Midbrain (tissue), 1 donor: Measurements from ENCODE around the gene IFT27.
A peak's percentile ranks its signal among the peaks of the same experiment; 100 is the strongest.

ENCODE experiments used
- DNase-seq: peaks from one replicate; lab custom pipeline; 2025; lab: John Stamatoyannopoulos, UW

IFT27 gene, protein sequence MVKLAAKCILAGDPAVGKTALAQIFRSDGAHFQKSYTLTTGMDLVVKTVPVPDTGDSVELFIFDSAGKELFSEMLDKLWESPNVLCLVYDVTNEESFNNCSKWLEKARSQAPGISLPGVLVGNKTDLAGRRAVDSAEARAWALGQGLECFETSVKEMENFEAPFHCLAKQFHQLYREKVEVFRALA

DNA sequence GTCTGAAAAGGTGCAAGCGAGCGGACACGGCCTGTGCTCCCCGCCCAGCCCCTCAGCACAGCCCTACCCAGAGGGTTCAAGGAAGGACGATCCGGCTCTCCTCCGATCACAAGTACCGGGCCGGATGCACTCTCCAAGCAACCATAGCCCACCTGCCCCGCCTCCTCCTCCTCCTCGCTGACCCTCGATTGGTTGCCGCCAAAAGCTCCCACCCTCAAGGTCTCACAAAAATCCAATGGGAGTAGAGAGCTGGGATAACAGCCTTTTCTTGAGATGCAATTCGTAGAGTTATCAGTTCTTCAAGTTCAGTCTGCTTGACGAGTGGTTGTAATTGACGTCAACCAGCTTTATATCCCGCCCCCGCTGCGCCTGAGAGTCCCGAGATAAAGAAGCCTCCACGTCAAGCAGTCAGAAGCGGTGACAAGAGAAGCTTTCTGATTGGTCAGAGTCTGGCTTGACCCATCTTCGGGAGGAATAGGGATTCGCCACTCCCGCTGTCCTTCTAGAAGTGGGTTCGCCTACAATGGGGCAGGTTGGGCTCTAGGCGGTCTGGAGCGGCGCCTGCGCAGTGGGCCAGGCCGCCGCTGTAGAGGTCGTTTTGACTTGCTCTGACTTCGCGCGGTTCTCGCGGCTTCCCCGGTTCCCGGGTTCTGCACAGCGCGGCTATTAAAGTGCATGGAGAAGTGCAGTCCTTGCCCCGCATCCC, at the start of gene IFT27:
TSS of gene IFT27 (minus strand) at position 156 of the 706 bp plus-strand sequence. CDS start 412 bp downstream, outside the sequence.
- peak; percentile 100 for DNase-seq

DNA sequence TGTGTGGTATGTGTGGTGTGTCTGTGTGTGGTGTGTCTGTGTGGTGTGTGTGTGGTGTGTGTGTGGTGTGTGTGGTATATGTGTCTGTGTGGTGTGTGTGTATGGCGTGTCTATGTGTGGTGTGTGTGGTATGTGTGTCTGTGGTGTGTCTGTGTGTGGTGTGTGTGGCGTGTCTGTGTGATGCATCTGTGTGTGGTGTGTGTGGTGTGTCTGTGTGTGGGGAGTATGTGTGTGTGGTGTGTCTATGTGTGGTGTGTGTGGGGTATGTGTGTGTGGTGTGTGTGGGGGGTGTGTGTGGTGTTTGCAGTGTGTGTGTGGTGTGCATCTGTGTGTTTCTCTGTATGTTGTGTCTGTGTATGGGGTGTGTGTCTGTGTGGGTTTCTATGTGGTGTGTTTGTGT, 48.7 kb upstream of the IFT27 start:
- no peak for DNase-seq

DNA sequence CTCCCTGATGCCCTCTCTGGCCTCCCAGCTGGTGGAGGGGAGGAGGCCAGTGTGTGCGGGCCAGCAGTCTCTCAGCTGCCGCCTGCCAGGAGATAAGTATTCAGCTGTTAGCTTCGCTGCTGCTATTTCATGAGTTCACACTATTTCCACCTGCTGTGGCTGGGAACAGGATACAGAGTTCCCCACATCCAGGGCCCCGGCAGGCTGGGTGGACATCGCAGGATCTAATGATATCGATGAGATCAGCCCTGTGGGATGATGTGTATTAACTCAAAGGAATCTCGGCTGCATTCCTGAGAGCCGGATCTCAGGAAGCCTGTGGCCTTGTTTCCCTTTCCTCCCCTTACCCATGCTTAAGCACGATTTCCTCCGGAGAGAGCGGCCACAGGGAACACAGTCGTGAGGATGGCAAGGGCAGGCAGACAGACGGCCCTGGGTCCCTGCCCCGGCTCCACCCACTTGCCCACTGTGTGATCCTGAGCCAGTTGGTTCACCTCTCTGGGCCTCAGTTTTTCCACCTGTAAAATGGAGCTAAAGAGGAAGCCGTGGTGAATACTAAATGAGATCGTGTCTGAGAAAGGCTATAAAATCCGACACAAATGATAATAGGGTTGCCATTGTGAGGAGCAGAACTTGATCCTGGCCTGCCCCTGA, 47.4 kb upstream of the IFT27 start:
- DNase-seq, result no peak

DNA sequence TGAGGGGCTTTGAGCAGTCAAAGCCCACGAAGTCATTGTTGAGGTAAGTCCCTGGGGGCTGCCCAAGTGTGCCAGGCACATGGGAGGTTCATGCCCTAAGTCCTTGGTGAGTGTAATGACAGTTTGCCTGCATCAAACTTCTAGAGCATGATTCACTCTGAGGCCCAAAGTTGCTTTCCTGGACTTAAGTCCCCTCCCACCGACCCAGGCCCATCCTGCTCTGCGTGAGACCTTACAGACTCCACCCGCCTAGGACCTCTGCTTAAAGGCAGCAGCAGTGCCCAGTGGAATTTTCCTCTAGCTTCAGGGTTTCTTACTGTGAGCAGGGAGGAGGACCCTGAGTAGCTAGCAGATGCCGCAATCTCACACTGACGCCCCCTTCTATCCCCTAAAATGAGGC, 46.7 kb upstream of the IFT27 start:
- no peak for DNase-seq

DNA sequence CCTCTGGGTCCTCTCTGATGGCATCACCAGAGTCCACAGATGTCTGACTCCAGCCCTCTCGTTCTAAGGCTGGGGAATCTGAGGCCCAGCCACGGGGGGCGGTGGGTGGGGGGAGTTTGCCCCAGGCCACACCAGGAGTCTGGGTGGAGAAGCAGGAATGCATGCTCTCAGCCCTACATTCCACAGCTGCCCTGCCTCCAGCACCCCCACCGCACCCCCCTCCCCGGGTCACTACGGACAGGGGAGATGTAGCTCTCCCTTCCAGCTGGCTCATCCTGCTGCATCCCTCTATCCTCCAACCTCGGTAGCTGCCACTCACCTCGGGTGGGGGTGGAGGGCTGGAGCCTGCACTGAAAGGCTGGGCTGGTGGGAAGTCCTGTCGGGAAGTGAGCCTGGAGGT, 43.2 kb upstream of the IFT27 start:
- no peak for DNase-seq

DNA sequence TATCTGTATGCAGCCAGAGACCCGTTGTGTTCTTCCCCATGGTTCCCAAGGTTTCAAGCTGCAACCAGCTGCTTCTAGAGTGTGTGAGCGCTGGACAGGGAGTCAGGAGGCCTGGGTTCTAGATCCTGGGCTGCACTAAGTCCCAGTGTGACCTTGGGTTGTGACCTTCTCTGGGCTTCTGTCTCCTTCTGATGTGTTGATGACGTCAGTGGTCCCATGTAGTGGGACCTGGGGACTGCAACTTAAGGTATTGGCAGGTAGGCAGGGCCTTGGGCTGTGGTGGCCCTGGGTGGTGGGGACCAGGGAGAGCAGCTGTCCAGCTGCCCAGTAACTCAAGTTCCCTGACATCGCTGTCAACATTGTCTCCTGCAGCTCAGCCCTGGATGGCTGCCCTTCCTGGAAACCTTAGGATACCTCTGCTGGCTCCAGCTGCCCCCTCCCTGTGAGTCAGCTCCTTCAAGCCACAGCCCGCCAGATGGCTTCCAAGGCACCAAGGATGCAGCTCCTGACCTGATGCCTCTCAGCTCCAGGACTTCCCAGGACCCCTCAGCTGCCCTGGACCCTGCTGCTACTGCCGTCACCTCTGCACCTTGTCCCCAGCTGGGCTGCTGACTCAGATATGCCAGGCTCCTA, 42.2 kb upstream of the IFT27 start:
- DNase-seq, result no peak

DNA sequence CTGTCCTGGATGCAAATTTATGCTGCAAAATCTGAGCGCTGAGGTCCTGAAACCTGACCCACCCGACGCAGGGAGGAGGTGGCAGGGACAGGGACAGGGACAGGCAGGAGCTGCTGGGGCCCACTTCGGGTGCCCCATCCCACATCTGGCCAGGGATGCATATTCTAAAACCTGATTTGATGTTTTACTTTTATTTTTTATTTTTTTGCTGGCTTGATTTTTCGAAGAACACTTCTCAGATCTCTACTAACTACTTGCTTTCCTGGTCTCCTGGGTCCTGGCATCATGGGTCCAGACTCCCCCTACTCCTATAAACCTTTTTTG, 41.6 kb upstream of the IFT27 start:
- DNase-seq, result no peak

DNA sequence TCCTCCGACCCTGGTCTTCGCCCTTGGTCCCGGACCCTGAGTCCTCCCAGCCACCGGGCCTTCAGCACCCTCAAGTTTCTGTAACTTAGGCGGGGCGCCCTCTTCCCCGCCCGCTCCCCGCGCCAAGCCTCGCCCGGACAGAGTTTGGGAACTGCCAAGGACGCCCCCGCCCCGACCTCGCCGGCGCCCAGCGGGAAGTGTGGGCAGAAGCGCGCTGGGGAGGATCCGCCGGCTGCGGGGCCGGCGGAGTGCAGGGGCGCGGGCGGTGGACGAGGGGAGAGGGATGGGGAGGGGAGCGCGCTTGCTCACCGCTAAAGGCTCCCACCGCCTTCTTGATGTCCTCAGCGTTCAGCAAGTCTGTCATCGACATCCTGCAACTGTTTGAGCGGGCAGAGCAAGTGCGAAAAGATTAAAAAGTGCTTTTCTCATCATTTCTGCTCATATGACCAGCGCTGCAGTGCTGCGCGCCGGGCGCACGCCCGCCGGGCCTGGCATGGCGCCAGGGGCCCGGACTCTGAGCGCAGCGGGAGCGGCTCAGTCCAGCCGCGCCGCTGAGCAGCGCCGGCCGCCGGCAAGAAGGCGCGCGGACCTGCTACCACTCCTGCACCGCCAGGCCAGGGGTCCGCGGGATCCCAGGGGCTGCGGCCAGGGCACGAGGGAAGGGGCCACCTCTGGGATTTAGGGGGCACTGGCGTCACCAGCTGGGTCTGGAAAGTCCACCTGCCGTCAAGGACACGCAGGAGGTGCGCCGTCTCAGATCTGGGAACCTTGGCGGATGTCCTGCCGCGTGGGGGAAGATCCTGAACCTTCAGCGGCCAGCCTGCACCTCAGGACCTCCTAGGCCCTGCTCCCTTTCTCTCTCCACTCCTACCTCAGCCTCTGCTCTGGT, 41.0 kb upstream of the IFT27 start, which contains the start of gene PVALB:
TSS of gene PVALB (minus strand) at position 400 of the 889 bp plus-strand sequence. CDS start at position 370, 30 bp downstream.
- DNase-seq, result no peak

DNA sequence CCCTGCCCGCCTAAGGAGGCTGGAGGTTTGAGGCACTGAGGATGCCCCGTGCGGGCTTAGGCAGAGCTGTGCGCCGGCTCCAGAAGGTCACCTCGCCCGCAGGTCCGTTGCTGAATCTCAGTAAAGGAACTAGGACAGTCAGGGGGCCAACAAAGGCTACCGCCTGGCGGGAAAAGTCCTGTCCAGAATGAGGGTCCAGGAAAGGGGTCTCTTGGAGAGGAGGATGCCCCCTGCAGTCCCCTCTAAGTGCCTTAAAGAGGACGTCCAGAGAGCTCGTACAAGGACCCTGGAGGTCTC, 40.4 kb upstream of the IFT27 start:
- DNase-seq, result no peak

DNA sequence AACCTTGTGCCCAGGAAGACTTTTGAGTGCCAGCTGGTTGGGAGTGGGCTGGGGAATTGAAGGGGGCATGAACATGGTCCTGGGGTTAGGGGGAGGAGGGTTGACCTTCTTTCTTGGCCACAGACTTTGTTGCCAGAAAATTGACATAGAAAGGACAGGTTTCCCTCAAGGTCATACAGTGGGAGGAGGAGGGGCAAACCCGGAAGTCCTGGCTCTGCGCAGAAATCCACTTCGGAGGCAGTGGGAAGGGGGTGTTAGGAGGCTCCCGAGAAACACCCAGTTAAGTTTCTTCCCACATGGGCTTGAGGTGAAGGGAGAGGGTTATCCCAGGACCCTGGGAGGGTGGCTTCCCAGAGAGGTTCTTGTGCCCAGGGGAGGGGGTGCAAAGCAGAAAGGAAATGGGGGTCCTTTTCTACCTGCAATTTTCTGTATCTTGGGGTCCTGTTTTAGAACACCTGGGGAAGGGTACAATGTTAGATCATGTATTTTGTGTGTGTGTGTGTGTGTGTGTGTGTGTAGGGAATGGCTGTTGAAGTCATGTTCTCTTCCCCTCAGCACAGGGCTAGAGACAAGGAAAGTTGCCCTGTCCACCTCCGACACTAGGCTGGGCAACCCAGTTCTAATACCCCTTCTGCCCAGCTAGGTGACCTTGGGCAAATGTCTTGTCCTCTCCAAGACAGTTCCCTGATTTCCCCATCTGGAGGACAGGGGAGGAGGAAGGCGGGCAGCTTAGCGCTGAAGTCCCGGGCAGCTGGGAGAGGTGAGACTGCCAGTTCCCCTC, 39.8 kb upstream of the IFT27 start:
- no peak for DNase-seq

DNA sequence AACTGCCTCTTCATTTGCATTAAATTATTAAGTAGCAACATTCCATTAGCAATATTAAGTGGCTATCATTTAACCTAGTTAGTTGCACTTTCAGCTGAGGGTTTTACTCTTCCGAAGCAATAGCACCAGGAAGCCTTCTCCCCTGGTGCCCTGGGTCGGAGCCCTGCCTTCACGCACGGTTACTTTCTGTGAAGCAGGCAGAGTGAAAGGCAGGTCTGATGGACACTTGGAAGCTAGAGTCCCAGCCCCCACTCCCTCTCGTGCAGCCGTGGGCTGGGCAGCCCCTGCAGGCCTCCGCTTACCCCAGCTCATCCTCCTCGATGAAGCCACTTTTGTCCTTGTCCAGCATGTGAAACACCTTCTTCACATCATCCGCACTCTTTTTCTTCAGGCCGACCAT, 38.9 kb upstream of the IFT27 start:
- no peak for DNase-seq

DNA sequence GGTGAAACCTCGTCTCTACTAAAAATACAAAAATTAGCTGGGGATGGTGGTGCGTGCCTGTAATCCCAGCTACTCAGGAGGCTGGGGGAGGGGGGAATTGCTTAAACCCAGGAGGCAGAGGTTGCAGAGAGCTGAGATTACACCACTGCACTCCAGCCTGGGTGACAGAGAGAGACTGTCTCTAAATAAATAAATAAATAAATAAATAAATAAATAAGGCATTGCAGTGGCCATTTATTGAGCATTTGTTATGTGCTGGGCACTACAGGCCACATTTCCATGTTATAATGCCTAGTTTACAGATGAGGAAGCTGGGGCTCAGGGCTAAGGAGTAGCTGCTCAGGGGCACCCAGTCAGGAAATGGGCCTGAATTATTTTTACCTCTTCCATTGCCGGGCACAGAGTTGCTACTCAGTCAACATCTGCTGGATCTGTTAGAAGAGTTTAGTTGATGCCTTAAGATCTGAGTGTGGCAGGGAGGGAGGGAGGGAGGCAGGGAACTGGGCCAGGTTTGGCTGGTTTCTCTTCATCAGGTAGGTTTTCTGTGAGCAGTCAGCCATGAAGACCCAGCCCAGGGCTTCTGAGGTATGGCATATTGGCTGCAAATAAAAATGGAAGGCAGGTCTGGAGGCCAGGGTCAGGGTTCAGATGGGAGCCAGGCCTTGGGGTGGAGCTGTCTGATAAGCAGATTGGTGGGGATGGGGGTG, 35.3 kb upstream of the IFT27 start:
- no peak for DNase-seq

DNA sequence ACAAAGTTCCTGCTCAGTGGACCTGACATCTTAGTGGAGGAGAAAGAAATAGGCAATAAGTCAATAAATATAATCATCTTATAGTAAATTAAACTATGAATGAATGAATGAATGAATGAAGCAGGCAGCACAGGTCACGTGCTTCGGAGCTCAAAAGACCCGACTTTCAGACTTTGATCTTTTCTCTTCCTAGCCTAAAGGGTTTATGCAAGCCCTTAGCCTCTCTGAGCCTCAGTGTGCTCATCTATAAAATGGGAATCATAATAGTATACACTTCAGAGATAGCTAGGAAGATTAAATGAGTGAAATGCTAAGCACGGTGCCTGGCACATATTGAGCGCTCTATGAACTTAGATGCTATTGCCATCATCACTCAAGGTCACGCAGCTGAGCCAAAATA, 33.4 kb upstream of the IFT27 start:
- DNase-seq, result no peak

DNA sequence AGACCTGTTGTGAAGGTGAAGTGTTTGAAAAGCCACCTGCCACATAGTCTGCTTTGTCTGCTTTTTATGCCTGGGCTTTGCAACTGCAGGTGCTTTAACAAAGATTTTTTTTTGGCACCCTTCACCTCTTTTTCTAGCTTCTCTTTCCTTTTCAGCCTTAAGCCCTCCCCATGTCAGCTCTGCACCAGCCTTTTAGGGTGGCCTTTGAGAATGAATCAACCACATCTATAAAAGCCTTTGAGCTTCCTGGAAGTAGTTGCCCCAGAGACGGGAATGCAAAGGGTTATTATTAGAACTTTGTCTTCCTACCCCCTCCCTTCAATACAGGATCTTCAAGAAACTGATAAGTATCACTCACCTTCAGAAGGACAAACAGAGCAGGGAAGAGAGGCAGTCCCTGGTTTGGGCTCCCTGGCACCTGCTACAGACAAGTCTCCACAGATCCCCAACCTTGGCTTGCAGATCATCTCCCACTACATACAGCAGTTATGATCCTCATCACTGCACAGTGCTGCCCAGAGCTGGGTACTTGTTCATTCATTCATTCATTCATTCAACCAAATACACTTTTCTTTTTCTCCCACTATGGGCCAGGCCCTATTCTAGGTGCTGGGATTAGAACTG, 32.9 kb upstream of the IFT27 start:
- DNase-seq, result no peak

DNA sequence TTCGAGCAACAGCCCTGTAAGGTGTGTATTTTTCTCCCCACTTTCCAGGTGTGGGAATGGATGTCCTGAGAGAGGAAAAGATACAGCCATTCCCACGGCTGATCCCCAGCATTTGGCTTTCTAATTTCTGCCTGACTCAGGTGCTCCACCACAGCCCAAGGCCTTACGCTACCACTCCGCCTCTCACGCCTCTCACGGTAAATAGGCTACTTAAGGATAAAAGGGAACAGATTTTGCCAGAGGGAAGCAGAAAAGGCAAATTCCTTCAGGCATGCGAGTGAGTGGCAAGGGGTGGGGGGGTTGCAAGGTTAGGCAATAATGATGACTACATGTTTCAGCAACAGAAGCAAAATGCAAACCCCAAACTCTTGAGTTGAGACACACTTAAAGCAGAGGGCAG, 31.7 kb upstream of the IFT27 start:
- DNase-seq, result no peak

DNA sequence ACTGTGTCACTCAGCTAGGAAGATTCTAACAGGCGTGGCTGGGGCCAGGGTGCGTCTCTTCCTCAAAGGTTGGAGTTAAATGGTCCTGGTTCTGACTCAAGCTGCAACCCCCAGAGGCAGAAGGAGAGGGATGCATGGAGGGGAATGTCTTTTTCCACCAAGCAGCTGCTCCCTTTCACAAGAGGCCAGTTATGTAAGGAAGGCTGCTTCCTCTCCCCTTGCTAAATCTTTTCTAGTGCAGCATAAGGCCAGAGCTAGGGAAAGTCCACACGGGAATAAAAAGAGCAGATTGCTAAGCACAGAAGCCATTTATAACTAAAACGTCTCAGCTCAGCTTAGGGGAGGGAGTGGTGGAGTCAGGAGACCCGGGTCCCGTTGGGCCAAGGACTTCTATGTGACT, 30.9 kb upstream of the IFT27 start:
- no peak for DNase-seq

DNA sequence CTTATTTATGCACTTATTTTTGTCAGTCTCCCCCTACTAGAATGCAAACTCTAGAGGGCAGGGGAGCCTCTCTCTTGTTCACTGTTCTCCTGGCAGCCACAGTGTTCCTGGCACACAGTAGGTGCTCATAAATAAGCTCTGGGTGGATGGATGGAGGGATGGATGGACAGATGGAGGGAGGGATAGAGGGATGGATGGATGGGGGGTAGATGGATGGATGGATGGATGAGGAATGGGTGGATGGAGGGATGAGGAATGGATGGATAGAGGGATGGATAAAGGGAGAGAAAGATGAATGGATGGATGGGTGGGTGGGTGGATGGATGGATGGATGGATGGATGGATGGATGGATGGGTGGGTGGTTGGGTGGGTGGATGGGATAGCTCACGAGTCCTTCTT, 27.4 kb upstream of the IFT27 start:
- no peak for DNase-seq

DNA sequence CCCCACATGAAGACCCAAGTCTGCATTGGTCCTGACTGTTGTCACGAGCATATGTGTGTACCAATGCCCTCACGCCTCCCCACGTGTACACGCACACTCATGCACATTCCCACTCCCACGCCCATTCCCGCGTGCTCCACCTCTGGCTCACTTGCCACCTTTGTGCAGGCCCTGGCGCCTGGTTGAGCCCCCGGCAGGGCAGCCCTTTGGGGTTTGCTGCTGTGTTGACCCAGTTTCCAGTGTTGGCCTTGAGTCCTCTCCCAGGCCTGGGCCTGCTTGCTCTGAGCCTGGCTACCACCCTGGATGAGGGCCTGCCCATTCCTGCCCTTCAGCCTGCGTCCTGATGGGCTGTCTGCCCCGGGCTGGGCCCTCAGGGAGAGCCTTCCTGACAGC, 22.8 kb upstream of the IFT27 start:
- DNase-seq, result no peak

DNA sequence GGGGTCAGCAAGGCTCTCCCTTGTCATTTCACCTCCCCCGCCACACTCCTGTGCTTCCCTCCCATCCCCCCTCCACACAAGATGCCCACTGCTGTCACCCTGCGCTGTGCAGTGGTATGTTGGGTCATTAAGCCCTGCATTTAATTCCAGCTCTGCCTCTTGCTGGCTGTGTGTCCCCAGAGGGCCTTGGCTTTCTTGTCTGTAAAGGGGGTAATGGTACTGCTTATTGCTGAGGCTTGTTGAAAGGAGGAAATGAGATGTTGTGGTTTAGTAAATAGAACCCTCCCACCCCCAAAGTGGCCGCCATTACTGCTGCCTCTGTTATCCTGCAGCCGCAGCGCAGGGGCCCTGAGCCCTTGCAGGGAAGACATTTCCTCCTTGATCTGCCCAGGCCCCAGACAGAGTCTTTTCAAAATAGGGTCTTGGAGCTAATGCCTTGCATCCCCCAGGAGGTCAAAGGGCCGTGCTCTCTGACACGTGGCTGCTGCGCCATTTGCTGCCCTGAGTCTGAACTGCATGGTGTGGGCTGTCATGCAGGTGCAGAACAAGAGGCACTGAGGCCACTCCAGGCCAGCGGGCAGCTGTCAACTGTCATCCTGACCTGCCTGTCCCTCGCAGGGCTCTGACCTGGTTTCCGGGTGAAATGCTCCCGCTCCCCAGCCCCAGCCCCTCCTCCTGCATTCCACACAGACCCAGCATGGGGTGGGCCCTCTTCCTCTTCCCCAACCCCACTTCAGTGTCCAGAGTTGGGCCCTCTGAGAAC, 22.2 kb upstream of the IFT27 start:
- DNase-seq, result no peak

DNA sequence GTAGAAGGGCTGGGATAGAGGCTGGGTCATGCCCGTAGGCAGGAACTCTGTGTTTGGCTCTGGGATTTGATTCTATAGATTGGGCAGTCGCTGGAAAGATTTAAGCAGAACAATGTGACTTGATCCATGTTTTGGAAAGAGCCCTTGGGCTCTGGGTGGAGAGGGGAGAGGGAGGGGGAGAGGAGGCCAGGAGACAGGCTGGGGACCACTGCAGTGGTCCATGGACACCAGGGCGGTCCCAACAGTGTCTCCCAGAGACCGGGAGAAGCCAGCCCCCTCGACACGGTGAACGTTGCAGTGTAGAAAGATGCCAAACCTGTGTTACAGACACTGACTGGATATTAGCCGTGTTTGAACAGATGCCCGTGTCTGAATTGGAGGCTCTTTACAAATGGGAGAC, 21.5 kb upstream of the IFT27 start:
- DNase-seq, result no peak
